Liver (tissue), 9 donors: ENCODE measurements around the gene MAPKAP1. TPM values are rescaled to one million over a fixed set of nuclear protein-coding genes. Genes with fewer than 3 reads are reported as not detected.

Experiments
- DNase-seq: peaks from one replicate; pipeline ENCODE4 v3.0.0-alpha.2; 2017; ENCODE audit warnings: low spot score
- H3K27ac ChIP-seq, 2 donors: one replicate each; pipeline ENCODE4 v1.7.0; 2013; ENCODE audit warnings: inconsistent platforms in 2 of 2, low read length in 2 of 2, control low read depth in 1 of 2, low read depth in 1 of 2, mild to moderate bottlenecking in 1 of 2
- H3K27me3 ChIP-seq, 4 donors: one replicate each; pipeline versions ENCODE4 v1.6.1 to v1.7.0; 2013; ENCODE audit warnings: low read length in 3 of 4, inconsistent platforms in 1 of 4, mild to moderate bottlenecking in 1 of 4, moderate library complexity in 1 of 4; ENCODE audit not compliant: control insufficient read depth in 4 of 4, insufficient read depth in 4 of 4
- H3K36me3 ChIP-seq, 4 donors: one replicate each; pipeline versions ENCODE4 v1.6.1 to v1.7.0; 2013; ENCODE audit warnings: low read length in 3 of 4, mild to moderate bottlenecking in 3 of 4, low read depth in 1 of 4, moderate library complexity in 1 of 4; ENCODE audit not compliant: control insufficient read depth in 4 of 4, insufficient read depth in 3 of 4
- H3K4me1 ChIP-seq, 4 donors: one replicate each; pipeline versions ENCODE4 v1.6.1 to v1.7.0; 2013; ENCODE audit warnings: low read length in 3 of 4, mild to moderate bottlenecking in 3 of 4, moderate library complexity in 1 of 4; ENCODE audit not compliant: control insufficient read depth in 4 of 4, insufficient read depth in 4 of 4
- H3K4me3 ChIP-seq, 3 donors: one replicate each; pipeline versions ENCODE4 v1.6.1 to v1.7.0; 2013; ENCODE audit warnings: low read length in 3 of 3, control low read depth in 1 of 3, low read depth in 1 of 3, mild to moderate bottlenecking in 1 of 3
- H3K9ac ChIP-seq, 2 donors: one replicate each; pipeline ENCODE4 v1.7.0; 2013; ENCODE audit warnings: low read length in 2 of 2, mild to moderate bottlenecking in 2 of 2, moderate library complexity in 2 of 2, control low read depth in 1 of 2, low read depth in 1 of 2
- H3K9me3 ChIP-seq, 4 donors: one replicate each; pipeline versions ENCODE4 v1.6.1 to v1.7.0; 2013; ENCODE audit warnings: low read length in 3 of 4; ENCODE audit not compliant: control insufficient read depth in 4 of 4
- EGR1 ChIP-seq, 2 donors: IDR thresholded peaks; 2 replicates each; pipeline ENCODE4 v1.6.1; 2016 to 2018; ENCODE audit warnings: antibody characterized with exemption in 2 of 2, low read depth in 2 of 2
- FOXA1 ChIP-seq: IDR thresholded peaks from 2 replicates; pipeline ENCODE4 v1.6.1; 2016; ENCODE audit warnings: antibody characterized with exemption
- FOXA2 ChIP-seq: IDR thresholded peaks from 2 replicates; pipeline ENCODE4 v1.6.1; 2016; ENCODE audit warnings: antibody characterized with exemption
- GABPA ChIP-seq, 2 donors: IDR thresholded peaks in 1 of 2; conservative IDR thresholded peaks in 1 of 2; 2 replicates each; pipeline ENCODE4 v1.6.1; 2016; ENCODE audit warnings: antibody characterized with exemption in 2 of 2, mild to moderate bottlenecking in 1 of 2, moderate library complexity in 1 of 2
- HNF4G ChIP-seq: IDR thresholded peaks from 2 replicates; pipeline ENCODE4 v1.6.1; 2016; ENCODE audit warnings: antibody characterized with exemption
- RAD21 ChIP-seq, 2 donors: IDR thresholded peaks; 2 replicates each; pipeline ENCODE4 v1.6.1; 2016; ENCODE audit warnings: antibody characterized with exemption in 2 of 2, mild to moderate bottlenecking in 2 of 2
- RXRA ChIP-seq, 2 donors: IDR thresholded peaks; 2 replicates each; pipeline ENCODE4 v1.6.1; 2017 to 2018; ENCODE audit warnings: antibody characterized with exemption in 2 of 2, mild to moderate bottlenecking in 1 of 2
- SP1 ChIP-seq: IDR thresholded peaks from 2 replicates; pipeline ENCODE4 v1.6.1; 2018; ENCODE audit warnings: antibody characterized with exemption, mild to moderate bottlenecking
- YY1 ChIP-seq: IDR thresholded peaks from 2 replicates; pipeline ENCODE4 v1.6.1; 2016; ENCODE audit warnings: antibody characterized with exemption, mild to moderate bottlenecking
- WGBS: extraction: QIAGEN DNeasy Blood & Tissue Kit; methylation state at CpG from one replicate; pipeline ENCODE4 v1.1.7; 2013; 5-methylcytosine and 5-hydroxymethylcytosine counted together
- polyA plus RNA-seq, 2 donors: library from polyadenylated mRNA; stranded (reverse) in 1 of 2; unstranded in 1 of 2; fragments of 200-250 nt in 1 of 2; fragments of >200 nt in 1 of 2; fragmentation: Nextera tagmentation in 1 of 2; extraction: Ambion mirVana in 1 of 2; gene quantifications; one replicate each; pipeline versions ENCODE4 v1.2.1 to v1.2.3, GENCODE V29; 2013 to 2015
- total RNA-seq, 2 donors: library from RNA; depleted of rRNA; stranded (reverse); fragments of >200 nt; gene quantifications; one replicate each; pipeline ENCODE4 v1.2.3, GENCODE V29; 2014
- TF ChIP-seq, protein P1 (sequence below): IDR thresholded peaks from 2 replicates; pipeline ENCODE4 v1.6.1; 2016; ENCODE audit warnings: antibody characterized with exemption
- TF ChIP-seq, protein P2 (sequence below): IDR thresholded peaks from 2 replicates; pipeline ENCODE4 v1.6.1; 2016; ENCODE audit warnings: antibody characterized with exemption, mild to moderate bottlenecking
- TF ChIP-seq, protein P3 (sequence below): IDR thresholded peaks from 2 replicates; pipeline ENCODE4 v1.6.1; 2016; ENCODE audit warnings: antibody characterized with exemption
- TF ChIP-seq, protein P4 (sequence below): IDR thresholded peaks from 2 replicates; pipeline ENCODE4 v1.6.1; 2016; ENCODE audit warnings: antibody characterized with exemption
- donor health status: healthy.
- donor health status: healthy.
- donor health status: healthy.
- donor health status: healthy.
- donor health status: healthy.

Gene MAPKAP1
- total and polyA plus RNA-seq, 4 donors: 23.6 to 55.9 (median 32.7) TPM

DNA sequence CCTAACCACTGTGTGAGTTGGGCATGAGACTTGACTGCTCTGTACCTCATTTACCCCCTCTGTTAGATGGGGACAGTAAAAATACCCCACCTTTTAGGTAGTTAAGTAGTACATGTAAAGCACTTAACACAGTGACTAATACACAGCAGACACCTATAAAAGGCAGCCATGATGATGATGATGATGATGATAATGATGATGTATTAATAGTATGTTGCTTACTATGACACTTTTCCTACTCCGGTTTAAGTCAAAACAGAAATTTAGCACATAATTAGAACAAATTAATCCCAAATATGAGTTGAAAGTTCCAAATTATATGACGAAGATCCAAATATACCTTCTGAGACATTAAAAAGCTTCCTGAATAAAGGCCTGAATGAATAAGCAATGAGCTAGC lies 223.3 kb downstream of the MAPKAP1 start:
- 97% methylated on average over 2 of the region's 2 CpGs for WGBS
- peaks cover 0 to 3% (median 1%) of the 10 kb centered on the region in 4 donors for H3K36me3 ChIP-seq
- H3K27me3 ChIP-seq: no peaks in the 10 kb centered on the region
- TF ChIP-seq, protein P1, sequence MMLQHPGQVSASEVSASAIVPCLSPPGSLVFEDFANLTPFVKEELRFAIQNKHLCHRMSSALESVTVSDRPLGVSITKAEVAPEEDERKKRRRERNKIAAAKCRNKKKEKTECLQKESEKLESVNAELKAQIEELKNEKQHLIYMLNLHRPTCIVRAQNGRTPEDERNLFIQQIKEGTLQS: no peak
- TF ChIP-seq RXRA (IDR thresholded peaks at IDR 0.05): no peak
- no peak for TF ChIP-seq FOXA2
- TF ChIP-seq SP1: no peak
- no peak for TF ChIP-seq YY1
- TF ChIP-seq EGR1 (IDR thresholded peaks at IDR 0.05; ENCODE audit: low read depth in 2 of 2): no peak
- TF ChIP-seq GABPA (IDR thresholded peaks at IDR 0.05 in 1 of 2, conservative IDR thresholded peaks at IDR 0.05 in 1 of 2): no peak
- TF ChIP-seq FOXA1: no peak
- no peak overlapping the region for H3K27ac ChIP-seq
- H3K4me1 ChIP-seq: peaks cover 3 to 23% (median 21%) of the 10 kb centered on the region in 4 donors
- no peak overlapping the region for H3K9ac ChIP-seq
- DNase-seq: no peak
- H3K4me3 ChIP-seq: no peak overlapping the region
- H3K9me3 ChIP-seq: no peaks in the 10 kb centered on the region

DNA sequence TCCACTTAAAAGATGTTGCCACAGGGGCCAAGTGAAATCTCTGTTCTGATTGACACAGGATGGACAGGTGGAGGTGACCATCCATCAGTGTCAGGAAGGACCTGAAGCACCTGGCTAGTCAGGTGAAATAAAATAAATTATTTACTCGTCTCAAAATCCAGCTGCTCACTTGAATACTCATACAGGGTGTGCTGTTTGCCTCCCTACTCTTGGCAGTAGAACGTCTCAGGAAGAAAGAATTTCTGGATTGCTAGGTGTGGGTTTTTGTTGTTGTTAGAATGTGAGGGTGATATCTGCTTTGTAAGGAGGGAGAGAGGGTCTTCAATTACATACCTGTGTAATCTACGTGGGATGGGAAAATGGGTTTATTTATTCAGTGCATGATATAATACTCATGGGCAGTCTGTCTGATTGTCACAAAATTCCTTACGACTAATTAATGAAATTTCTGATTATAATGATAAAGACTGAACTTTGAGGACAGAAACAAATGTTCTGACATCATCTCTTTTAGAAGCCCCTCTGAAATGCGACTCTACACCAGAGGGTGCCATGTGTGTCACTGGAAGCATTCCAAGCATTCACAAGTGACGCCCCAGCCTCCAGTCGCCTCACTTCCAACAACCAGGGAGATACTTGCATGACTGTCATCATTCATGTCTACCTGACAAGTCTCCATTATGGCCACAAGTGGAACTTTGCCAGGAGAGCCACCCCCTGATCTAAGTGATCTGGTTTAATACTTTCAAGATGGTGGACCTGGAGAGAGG lies 227.0 kb downstream of the MAPKAP1 start:
- Histone ChIP-seq H3K27ac (no peak overlapping the region), H3K4me3 (no peak overlapping the region), H3K9me3 (no peaks in the 10 kb centered on the region), H3K9ac (no peak overlapping the region), H3K27me3 (no peaks in the 10 kb centered on the region), H3K4me1 (peaks cover 5 to 23% (median 15%) of the 10 kb centered on the region in 4 donors), H3K36me3 (peaks cover 0 to 3% (median 1%) of the 10 kb centered on the region in 4 donors)
- 96% methylated on average over 7 of the region's 7 CpGs for WGBS
- no peak for DNase-seq
- TF ChIP-seq, protein P1: no peak
- TF ChIP-seq HNF4G: no peak
- no peak for TF ChIP-seq SP1
- TF ChIP-seq GABPA (IDR thresholded peaks at IDR 0.05 in 1 of 2, conservative IDR thresholded peaks at IDR 0.05 in 1 of 2): no peak
- TF ChIP-seq FOXA1: no peak
- TF ChIP-seq RAD21 (IDR thresholded peaks at IDR 0.05): no peak
- TF ChIP-seq, protein P2, sequence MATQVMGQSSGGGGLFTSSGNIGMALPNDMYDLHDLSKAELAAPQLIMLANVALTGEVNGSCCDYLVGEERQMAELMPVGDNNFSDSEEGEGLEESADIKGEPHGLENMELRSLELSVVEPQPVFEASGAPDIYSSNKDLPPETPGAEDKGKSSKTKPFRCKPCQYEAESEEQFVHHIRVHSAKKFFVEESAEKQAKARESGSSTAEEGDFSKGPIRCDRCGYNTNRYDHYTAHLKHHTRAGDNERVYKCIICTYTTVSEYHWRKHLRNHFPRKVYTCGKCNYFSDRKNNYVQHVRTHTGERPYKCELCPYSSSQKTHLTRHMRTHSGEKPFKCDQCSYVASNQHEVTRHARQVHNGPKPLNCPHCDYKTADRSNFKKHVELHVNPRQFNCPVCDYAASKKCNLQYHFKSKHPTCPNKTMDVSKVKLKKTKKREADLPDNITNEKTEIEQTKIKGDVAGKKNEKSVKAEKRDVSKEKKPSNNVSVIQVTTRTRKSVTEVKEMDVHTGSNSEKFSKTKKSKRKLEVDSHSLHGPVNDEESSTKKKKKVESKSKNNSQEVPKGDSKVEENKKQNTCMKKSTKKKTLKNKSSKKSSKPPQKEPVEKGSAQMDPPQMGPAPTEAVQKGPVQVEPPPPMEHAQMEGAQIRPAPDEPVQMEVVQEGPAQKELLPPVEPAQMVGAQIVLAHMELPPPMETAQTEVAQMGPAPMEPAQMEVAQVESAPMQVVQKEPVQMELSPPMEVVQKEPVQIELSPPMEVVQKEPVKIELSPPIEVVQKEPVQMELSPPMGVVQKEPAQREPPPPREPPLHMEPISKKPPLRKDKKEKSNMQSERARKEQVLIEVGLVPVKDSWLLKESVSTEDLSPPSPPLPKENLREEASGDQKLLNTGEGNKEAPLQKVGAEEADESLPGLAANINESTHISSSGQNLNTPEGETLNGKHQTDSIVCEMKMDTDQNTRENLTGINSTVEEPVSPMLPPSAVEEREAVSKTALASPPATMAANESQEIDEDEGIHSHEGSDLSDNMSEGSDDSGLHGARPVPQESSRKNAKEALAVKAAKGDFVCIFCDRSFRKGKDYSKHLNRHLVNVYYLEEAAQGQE: no peak
- TF ChIP-seq YY1: no peak
- TF ChIP-seq, protein P3, sequence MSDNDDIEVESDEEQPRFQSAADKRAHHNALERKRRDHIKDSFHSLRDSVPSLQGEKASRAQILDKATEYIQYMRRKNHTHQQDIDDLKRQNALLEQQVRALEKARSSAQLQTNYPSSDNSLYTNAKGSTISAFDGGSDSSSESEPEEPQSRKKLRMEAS: no peak
- TF ChIP-seq, protein P4, sequence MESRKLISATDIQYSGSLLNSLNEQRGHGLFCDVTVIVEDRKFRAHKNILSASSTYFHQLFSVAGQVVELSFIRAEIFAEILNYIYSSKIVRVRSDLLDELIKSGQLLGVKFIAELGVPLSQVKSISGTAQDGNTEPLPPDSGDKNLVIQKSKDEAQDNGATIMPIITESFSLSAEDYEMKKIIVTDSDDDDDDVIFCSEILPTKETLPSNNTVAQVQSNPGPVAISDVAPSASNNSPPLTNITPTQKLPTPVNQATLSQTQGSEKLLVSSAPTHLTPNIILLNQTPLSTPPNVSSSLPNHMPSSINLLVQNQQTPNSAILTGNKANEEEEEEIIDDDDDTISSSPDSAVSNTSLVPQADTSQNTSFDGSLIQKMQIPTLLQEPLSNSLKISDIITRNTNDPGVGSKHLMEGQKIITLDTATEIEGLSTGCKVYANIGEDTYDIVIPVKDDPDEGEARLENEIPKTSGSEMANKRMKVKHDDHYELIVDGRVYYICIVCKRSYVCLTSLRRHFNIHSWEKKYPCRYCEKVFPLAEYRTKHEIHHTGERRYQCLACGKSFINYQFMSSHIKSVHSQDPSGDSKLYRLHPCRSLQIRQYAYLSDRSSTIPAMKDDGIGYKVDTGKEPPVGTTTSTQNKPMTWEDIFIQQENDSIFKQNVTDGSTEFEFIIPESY: no peak
